Measurements from ENCODE around the gene APOLD1.
"Not testable (repeated sequence)": the region's sequence is repeated elsewhere in the genome, so short reads cannot be mapped to it uniquely, and the experiment has no call there.

The APOLD1 gene

GRCh38 chr12:12784911-12785814 is at the start of gene APOLD1:
Gene APOLD1 (plus strand): TSS chr12:12785659. CDS start chr12:12785692, 33 bp downstream.
- no peak for TF ChIP-seq Cebpa-rat (IDR thresholded peaks at IDR 0.05)
- Histone ChIP-seq H3K9ac (peak within 1 kb of the TSS; percentile 83), H3K27ac (peak within 1 kb of the TSS; percentile 91)

GRCh38 chr12:12736759-12737676 is 48.4 kb upstream of the APOLD1 start:
- no peaks in the 10 kb centered on the region for H3K27me3 ChIP-seq
- no peaks in the 10 kb centered on the region; the same call in 1 of the 2 replicates for H4K20me1 ChIP-seq
- no peak for TF ChIP-seq Cebpa-rat (IDR thresholded peaks at IDR 0.05)
- peak overlapping the region; percentile 51 for H3K4me3 ChIP-seq
- H3K27ac ChIP-seq = peak overlapping the region; percentile 73
- peak overlapping the region; percentile 75 for H3K9ac ChIP-seq
- H3K4me2 ChIP-seq = peak overlapping the region; percentile 85
- H3K36me3 ChIP-seq = peaks cover 25% of the 10 kb centered on the region
- H3K4me1 ChIP-seq = peaks cover 66% of the 10 kb centered on the region
- no peaks in the 10 kb centered on the region for H3K9me3 ChIP-seq

More at GRCh38 chr12:12784911-12785814, at the start of gene APOLD1:
- Histone ChIP-seq H3K4me1 (peaks cover 53% of the 10 kb centered on the region), H3K36me3 (no peaks in the 10 kb centered on the region), H3K4me2 (peak within 1 kb of the TSS; percentile 86), H3K4me3 (peak within 1 kb of the TSS; percentile 70), H3K9me3 (no peaks in the 10 kb centered on the region), H4K20me1 (no peaks in the 10 kb centered on the region), H3K27me3 (no peaks in the 10 kb centered on the region)

- not testable (repeated sequence) for H4K20me1 ChIP-seq, H3K9ac ChIP-seq, H3K4me3 ChIP-seq, H3K9me3 ChIP-seq, H3K27ac ChIP-seq, H3K27me3 ChIP-seq
- Histone ChIP-seq H3K4me1 (peaks cover 61% of the 10 kb centered on the region), H3K36me3 (peaks cover 35% of the 10 kb centered on the region), H3K4me2 (peak overlapping the region; percentile 85)
These were observed 47.3 kb upstream of the APOLD1 start for GRCh38 chr12:12738152-12738551.

GRCh38 chr12:12741660-12742059 is 43.8 kb upstream of the APOLD1 start:
- Histone ChIP-seq H3K36me3 (peaks cover 69% of the 10 kb centered on the region), H3K9ac (no peak overlapping the region; the same call in 1 of the 2 replicates), H4K20me1 (peaks cover 21% of the 10 kb centered on the region; the same call in 1 of the 2 replicates), H3K27ac (no peak overlapping the region), H3K27me3 (no peaks in the 10 kb centered on the region), H3K4me1 (peaks cover 38% of the 10 kb centered on the region), H3K9me3 (no peaks in the 10 kb centered on the region), H3K4me3 (no peak overlapping the region), H3K4me2 (no peak overlapping the region)
- TF ChIP-seq Cebpa-rat (IDR thresholded peaks at IDR 0.05) = no peak

GRCh38 chr12:12744546-12745305 is 40.7 kb upstream of the APOLD1 start:
- peaks cover 43% of the 10 kb centered on the region; the same call in 1 of the 2 replicates for H4K20me1 ChIP-seq
- H3K9me3 ChIP-seq = 0 out of 2 replicates have a peak, but pooled peaks cover 4% of the 10 kb centered on the region
- no peak for TF ChIP-seq Cebpa-rat (IDR thresholded peaks at IDR 0.05)
- peaks cover 98% of the 10 kb centered on the region for H3K36me3 ChIP-seq
- no peak overlapping the region for H3K27ac ChIP-seq
- no peaks in the 10 kb centered on the region for H3K27me3 ChIP-seq
- peak overlapping the region; percentile 34; the same call in 1 of the 2 replicates for H3K9ac ChIP-seq
- H3K4me2 ChIP-seq = peak overlapping the region; percentile 19; the same call in 1 of the 2 replicates
- H3K4me1 ChIP-seq = peaks cover 12% of the 10 kb centered on the region
- H3K4me3 ChIP-seq = no peak overlapping the region

- Histone ChIP-seq H3K4me3 (no peak overlapping the region), H4K20me1 (peaks cover 43% of the 10 kb centered on the region; the same call in 1 of the 2 replicates), H3K36me3 (peaks cover 95% of the 10 kb centered on the region), H3K4me2 (no peak overlapping the region), H3K27me3 (no peaks in the 10 kb centered on the region), H3K27ac (no peak overlapping the region), H3K9ac (no peak overlapping the region), H3K4me1 (peaks cover 12% of the 10 kb centered on the region), H3K9me3 (0 out of 2 replicates have a peak, but pooled peaks cover 4% of the 10 kb centered on the region)
- no peak for TF ChIP-seq Cebpa-rat (IDR thresholded peaks at IDR 0.05)
These were observed 39.8 kb upstream of the APOLD1 start for GRCh38 chr12:12745576-12746211.

- Histone ChIP-seq H3K4me1 (peaks cover 12% of the 10 kb centered on the region), H3K27me3 (no peaks in the 10 kb centered on the region), H3K27ac (no peak overlapping the region), H3K9ac (no peak overlapping the region), H3K4me2 (no peak overlapping the region), H3K36me3 (peaks cover 95% of the 10 kb centered on the region), H3K9me3 (0 out of 2 replicates have a peak, but pooled peaks cover 4% of the 10 kb centered on the region), H3K4me3 (no peak overlapping the region), H4K20me1 (peaks cover 52% of the 10 kb centered on the region; the same call in 1 of the 2 replicates)
- TF ChIP-seq Cebpa-rat (IDR thresholded peaks at IDR 0.05) = no peak
These were observed 38.2 kb upstream of the APOLD1 start for GRCh38 chr12:12747278-12747677.

- Histone ChIP-seq H3K27ac (no peak overlapping the region), H4K20me1 (peaks cover 56% of the 10 kb centered on the region; the same call in 1 of the 2 replicates), H3K27me3 (no peaks in the 10 kb centered on the region), H3K4me2 (no peak overlapping the region), H3K36me3 (peaks cover 95% of the 10 kb centered on the region), H3K9ac (no peak overlapping the region), H3K4me1 (peaks cover 12% of the 10 kb centered on the region), H3K4me3 (no peak overlapping the region), H3K9me3 (0 out of 2 replicates have a peak, but pooled peaks cover 4% of the 10 kb centered on the region)
- no peak for TF ChIP-seq Cebpa-rat (IDR thresholded peaks at IDR 0.05)
These were observed 37.4 kb upstream of the APOLD1 start for GRCh38 chr12:12748044-12748443.
